AG09309 (cell line): ENCODE results near the gene CABCOCO1.
A peak's percentile ranks its signal among the peaks of the same experiment; 100 is the strongest.

Source experiments
- DNase-seq: peaks from one replicate; pipeline ENCODE4 v3.0.0-alpha.2; 2010; ENCODE audit warnings: low read depth
- H3K4me3 ChIP-seq: 2 replicates; pipeline ENCODE4 v1.5.1; 2011; ENCODE audit warnings: mild to moderate bottlenecking, low read depth, low read length, moderate library complexity; ENCODE audit not compliant: control insufficient read depth
- CTCF ChIP-seq: IDR thresholded peaks from 2 replicates; pipeline ENCODE4 v1.5.1; 2011; ENCODE audit warnings: mild to moderate bottlenecking, low read depth, low read length, inconsistent platforms; ENCODE audit not compliant: insufficient read depth, control insufficient read depth; ENCODE audit errors: missing control alignments

CABCOCO1 gene

GRCh38 chr10:61779950-61780659 is 117.4 kb downstream of the CABCOCO1 start:
- no peak overlapping the region for H3K4me3 ChIP-seq
- peak; percentile 63 for DNase-seq
- no peak for TF ChIP-seq CTCF

- H3K4me3 ChIP-seq: no peak overlapping the region
- TF ChIP-seq CTCF: no peak
- DNase-seq: no peak
Measured at GRCh38 chr10:61780732-61781131, 118.0 kb downstream of the CABCOCO1 start.

- TF ChIP-seq CTCF: no peak
- no peak overlapping the region for H3K4me3 ChIP-seq
- DNase-seq: no peak
Measured at GRCh38 chr10:61781969-61782403, 119.3 kb downstream of the CABCOCO1 start.

GRCh38 chr10:61784354-61785133 is 121.8 kb downstream of the CABCOCO1 start:
- no peak overlapping the region for H3K4me3 ChIP-seq
- DNase-seq: no peak
- no peak for TF ChIP-seq CTCF

- H3K4me3 ChIP-seq: no peak overlapping the region
- DNase-seq: no peak
- TF ChIP-seq CTCF: no peak
Measured at GRCh38 chr10:61785473-61786105, 122.9 kb downstream of the CABCOCO1 start.

GRCh38 chr10:61786728-61787127 is 124.0 kb downstream of the CABCOCO1 start:
- H3K4me3 ChIP-seq: no peak overlapping the region
- no peak for TF ChIP-seq CTCF
- peak; percentile 42 for DNase-seq
